Dedifferentiated amniotic fluid mesenchymal stem cell (primary cell): Measurements from ENCODE around the gene SLC1A3.

ENCODE experiments used
- DNase-seq: peaks from one replicate; pipeline ENCODE4 v3.0.0-alpha.2; 2016; ENCODE audit errors: extremely low spot score

The SLC1A3 gene

GRCh38 chr5:36685631-36686288 lies 79.4 kb downstream of the SLC1A3 start:
- DNase-seq: no peak

- no peak for DNase-seq
These were observed 80.5 kb downstream of the SLC1A3 start for GRCh38 chr5:36686881-36687280.

DNA sequence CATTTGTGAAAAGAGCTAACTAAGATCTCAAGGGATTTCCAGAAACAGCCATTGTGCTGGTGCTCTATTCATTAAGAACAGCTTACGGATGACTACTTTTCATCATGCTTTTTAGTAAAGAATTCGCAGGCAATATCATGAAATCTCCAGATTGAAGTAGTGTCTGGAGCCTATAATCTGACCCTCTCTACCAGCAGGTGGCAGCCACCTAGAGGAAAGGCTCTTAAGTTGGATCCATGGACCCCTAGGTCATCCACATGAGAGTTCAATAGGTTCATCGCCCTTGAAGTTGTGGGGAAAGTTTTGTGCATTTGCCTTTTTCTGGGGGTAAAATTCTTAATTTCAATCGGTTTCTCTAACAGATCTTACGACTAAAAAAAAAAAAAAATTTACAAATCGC lies 82.3 kb downstream of the SLC1A3 start:
- DNase-seq: no peak

- DNase-seq: no peak
These were observed 82.8 kb downstream of the SLC1A3 start for GRCh38 chr5:36689225-36689624.

DNA sequence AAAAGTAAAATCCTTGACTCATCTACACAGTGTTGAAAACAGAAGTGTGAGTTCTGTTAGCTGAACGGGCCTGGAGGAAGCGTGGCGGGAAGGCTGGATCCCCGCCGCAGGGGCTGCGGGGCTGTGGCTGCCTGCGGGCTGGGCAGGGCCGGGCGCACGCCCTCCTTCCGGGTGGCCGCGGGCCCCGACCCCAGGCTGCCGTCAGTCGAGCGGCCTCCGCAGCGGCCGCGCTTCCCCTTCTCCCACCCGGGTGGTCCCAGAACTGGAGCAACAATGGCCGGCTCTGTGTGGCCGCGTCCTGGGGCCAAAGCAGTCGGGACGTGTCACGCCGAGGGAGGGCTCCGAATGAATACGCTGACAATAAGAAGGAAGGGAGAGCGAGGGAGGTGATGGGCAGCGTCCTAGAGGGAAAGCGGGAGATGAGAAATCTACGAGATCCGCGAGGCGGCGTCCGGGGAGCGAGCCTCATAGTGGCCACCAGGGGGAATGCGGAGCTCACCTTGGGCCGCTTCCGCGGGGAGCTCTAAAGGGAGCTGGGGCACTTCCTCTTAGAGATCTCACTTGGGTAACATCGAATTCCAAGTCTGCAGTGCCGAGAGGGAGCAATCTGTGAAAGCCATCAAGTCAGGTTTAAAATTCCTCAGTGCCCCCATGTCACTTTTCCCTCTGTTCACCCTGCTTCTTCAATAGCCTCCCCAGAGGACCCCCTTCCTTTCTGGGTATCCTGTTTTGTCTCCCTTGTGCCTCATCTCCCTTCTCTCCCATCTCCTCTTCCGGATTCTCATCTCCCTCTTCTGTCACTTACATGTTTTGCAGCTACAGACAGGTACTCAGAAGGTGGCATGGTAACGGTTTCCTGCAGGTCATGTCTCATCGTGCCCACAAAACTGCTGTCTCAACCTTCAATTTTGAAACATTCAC lies 83.9 kb downstream of the SLC1A3 start:
- DNase-seq: peak; percentile 59

DNA sequence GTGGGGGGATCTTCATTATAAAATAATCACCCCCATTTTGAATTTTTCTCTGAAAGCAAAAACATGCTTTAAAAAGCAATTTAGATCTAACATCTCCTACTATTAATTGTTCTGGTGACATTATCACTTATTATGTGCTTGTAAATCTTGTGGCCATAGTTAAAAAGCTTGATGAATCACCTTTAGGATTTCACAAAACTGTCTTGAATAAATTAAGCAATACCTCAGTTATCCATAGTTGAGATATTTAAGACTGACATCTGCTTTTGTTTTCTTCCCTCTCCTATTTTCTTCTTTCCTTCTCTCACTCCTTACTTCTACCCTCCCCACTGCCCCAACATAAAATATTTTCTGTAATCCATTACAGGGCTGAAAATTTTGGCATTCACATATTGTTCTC lies 84.8 kb downstream of the SLC1A3 start:
- DNase-seq: no peak

DNA sequence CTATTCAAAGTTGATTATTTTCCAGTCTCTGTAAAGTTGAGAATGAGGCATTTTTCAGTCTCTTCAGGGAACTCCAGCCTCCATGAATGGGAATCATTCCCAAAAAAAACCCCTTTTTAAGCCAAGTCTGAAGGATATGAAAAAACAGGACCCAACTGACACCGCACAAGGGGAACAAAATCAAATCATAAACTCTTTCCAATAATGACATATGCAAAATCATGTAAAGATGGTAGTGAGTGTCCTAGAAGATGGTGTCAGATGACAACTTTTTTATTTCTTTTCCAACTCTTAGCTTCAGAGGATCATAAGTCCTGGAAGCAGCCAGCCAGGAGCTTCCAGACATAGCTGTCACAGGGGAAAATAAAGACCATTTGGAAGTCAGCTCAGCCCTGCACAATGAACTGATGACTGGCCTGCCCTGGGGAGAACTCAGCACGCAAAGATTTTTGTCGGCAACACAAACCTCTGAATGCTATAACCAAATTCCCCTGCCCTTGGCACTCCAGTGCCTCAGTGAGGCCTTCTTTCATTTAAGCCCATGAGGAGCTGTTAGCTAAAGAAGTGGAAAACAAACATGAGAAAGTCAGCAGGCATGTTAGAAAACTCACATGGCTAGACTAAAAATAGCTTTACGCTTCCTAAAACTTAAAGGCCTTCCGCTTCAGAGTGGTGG lies 85.4 kb downstream of the SLC1A3 start:
- DNase-seq: no peak

DNA sequence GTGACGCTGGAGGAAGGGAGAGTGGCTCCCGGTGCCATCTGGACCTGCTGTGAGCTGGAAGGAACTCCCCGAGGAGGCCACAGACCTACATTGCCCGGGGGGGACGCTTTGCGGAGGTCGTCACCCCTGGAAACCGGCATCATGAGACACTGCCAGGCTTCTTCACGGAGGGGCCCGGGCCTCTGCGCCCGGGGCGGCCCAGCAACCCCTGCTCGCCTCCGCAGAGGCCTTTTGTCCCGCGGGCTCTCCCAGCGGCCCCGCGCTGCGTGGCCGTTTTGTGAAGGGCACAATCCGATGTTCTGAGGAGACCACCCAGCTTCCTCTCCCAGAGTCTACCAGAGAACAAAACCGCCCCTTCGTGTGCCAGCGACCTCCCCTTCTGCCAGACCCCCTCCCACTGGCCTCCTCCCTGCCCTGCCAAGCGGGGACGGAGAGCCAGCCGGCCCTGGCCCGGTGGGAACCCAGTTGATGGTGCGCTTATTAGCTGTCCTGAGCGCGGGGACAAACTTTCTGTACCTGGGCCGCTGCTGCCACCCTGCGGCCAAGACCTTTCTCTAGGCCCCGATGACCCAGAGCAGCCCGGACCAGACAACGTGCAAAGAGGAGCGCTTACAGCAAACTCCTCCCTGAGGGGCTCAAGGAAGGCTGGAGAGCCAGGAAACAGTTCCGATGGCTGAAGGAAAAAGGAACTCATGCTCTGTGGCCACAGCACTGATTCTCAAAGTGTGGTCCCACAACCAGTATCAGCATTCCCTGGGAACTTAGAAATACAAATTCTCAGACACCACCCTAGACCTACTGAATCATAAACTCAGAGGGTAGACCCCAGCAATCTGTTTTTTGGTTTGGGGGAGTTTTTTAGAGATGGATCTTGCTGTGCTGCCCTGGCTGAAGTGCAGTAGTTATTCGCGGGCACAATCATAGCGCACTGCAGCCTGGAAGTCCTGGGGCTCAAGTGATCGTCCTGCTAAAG lies 86.7 kb downstream of the SLC1A3 start:
- DNase-seq: peak; percentile 22

DNA sequence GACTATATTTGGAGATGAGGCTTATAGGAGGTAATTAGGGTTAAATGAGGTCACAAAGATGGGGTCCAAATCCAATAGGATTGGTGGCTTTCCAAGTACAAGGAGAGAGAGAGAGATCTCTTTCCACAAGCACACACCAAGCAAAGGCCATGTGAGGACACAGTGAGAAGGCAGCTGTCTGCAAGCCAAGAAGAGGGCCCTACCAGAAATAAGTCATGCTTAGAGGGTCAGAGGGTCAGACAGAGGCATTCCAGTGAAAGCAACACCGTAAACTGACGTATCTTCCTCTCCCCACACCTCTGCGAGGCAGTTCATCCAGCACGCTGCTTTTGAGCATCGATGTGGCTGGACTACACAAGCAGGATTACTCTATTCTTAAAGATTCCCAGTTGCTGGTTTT lies 87.9 kb downstream of the SLC1A3 start:
- DNase-seq: no peak

DNA sequence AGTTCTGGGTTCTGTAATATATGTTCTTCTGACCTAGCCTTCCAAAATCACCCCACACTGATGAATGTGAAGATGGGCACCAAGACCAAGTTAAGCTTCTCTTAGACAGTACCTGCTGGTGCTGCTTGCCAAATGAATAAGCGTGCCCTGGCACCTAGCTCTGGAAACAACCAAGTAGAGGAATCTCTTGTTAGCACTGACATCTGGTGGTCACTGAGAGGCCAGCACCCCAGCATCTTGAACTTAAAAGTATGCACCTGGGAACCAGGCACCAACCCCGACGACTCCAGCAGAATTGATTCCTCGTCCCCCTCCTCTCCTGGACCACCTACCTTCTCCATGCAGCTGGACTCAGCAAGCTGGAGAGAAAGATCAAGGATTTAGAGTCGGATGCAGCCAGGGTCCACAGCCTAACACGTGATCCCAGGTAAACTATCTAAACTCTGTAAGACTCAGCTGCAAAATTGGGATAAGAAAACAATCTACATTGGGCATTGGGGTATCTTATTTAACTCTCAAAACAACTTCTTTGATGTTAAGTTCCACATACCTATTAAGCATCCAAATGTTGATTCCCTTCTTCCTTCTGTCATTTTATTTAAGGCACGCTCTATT lies 89.8 kb downstream of the SLC1A3 start:
- DNase-seq: peak; percentile 45

DNA sequence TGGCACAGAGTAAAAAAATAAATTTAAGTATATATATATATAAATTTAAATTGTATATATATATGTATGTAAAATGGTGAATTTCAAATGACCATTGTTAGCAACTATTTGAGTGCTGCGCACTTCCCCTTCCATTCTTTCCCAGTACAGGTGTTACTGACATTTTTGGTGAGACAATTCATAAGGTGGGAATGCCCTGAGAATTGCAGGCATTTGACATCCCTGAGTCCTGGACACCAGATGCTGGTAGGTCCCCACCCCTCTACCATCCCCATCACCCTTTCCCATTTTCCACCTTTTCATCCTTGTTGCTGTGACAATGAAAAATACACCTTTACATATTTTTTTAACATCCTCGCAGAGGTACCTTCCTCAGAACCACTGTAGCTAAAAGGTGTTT lies 91.6 kb downstream of the SLC1A3 start:
- DNase-seq: no peak

GRCh38 chr5:36701085-36701698 lies 94.8 kb downstream of the SLC1A3 start:
- DNase-seq: no peak

GRCh38 chr5:36703245-36703860 lies 96.9 kb downstream of the SLC1A3 start:
- no peak for DNase-seq

GRCh38 chr5:36704131-36704530 lies 97.7 kb downstream of the SLC1A3 start:
- no peak for DNase-seq

DNA sequence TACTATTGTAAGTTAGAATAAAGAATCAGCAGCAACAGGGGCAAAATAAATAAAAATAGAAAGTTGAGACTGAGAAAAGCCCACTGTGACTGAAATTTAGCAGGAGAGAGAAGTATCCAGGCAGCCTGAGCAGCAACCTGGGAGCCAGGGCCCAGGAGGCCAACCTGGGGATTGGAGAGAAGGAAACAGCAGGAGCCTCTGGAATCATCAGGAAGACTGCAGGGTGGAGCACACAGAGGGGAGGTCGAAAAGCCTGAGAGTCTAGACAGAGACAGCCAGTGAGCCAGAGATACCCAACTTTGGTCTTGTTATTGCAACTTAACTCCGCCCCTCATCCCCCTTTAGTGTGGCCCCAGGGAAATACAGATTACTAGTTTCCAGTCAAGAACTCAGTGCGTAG lies 98.6 kb downstream of the SLC1A3 start:
- DNase-seq: no peak

GRCh38 chr5:36706662-36707061 lies 100.3 kb downstream of the SLC1A3 start:
- DNase-seq: no peak

DNA sequence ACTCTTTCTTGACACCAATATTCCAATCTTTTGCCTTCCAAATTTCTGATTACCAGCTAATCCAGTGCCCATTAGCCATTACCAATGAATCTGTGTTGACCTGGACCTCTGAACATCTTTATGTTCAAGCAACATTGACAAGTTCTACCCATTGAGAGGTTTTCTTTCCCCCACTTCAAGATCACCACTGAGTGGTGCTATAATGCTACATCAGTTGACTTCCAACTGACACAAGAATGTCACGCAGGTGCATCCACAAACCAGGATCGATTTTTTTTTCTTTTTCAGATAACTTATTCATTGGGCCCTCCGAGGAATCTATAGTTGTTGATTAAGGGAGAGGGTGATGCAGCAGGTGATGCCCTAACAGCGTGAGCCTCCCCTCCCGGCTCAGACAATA lies 102.6 kb downstream of the SLC1A3 start:
- no peak for DNase-seq

- no peak for DNase-seq
These were observed 103.6 kb downstream of the SLC1A3 start for GRCh38 chr5:36710039-36710438.

GRCh38 chr5:36712706-36713105 lies 106.3 kb downstream of the SLC1A3 start:
- no peak for DNase-seq

DNA sequence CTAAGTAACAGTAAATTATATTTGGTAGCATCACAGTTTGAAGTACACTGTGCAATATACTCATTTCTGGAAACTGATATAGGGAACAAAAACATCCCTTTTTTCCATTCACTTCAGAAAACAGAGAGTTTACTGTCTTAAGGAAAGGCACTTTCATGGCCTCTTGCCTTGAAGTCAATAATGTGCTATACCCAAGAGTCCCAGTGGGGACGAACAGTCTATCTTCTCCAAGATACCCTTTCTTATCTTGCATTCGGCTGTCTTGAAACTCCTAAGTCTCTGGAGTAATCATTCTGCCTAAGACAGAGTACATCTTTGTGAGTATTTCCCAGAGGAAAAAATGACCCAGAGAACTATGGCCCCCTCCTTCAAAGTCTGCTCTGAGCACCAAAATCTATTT lies 107.1 kb downstream of the SLC1A3 start:
- DNase-seq: no peak
